Umbilical cord (tissue), 2 donors: Measurements from ENCODE around the gene IGSF21. TPM values are rescaled to one million over a fixed set of nuclear protein-coding genes. Genes with fewer than 3 reads are reported as not detected.
A peak's percentile ranks its signal among the peaks of the same experiment; 100 is the strongest.

Experiments
- DNase-seq: peaks from one replicate; pipeline ENCODE4 v3.0.0-alpha.2; 2015; ENCODE audit warnings: low spot score
- total RNA-seq: library from RNA; depleted of rRNA; stranded (reverse); fragments of >200 nt; gene quantifications from one replicate; pipeline ENCODE4 v1.2.3, GENCODE V29; 2014; ENCODE audit warnings: low replicate concordance; ENCODE audit not compliant: insufficient read depth

IGSF21 gene
- total RNA-seq, 1 donor from 2014 or later: 6.0 TPM

GRCh38 chr1:18257778-18258177 is 150.2 kb downstream of the IGSF21 start:
- no peak for DNase-seq

- no peak for DNase-seq
Observed at GRCh38 chr1:18261891-18262290, 154.3 kb downstream of the IGSF21 start.

GRCh38 chr1:18262726-18263125 is 155.1 kb downstream of the IGSF21 start:
- DNase-seq: no peak

- DNase-seq: no peak
Observed at GRCh38 chr1:18263547-18264120, 156.0 kb downstream of the IGSF21 start.

- no peak for DNase-seq
Observed at GRCh38 chr1:18264450-18265039, 156.9 kb downstream of the IGSF21 start.

- no peak for DNase-seq
Observed at GRCh38 chr1:18265641-18266040, 158.0 kb downstream of the IGSF21 start.

- no peak for DNase-seq
Observed at GRCh38 chr1:18266391-18266790, 158.8 kb downstream of the IGSF21 start.

- DNase-seq: no peak
Observed at GRCh38 chr1:18271336-18271735, 163.7 kb downstream of the IGSF21 start.

GRCh38 chr1:18278946-18279345 is 171.3 kb downstream of the IGSF21 start:
- DNase-seq: peak; percentile 5

GRCh38 chr1:18279351-18280074 is 171.9 kb downstream of the IGSF21 start:
- DNase-seq: no peak

GRCh38 chr1:18280956-18281355 is 173.4 kb downstream of the IGSF21 start:
- no peak for DNase-seq

GRCh38 chr1:18282851-18283600 is 175.4 kb downstream of the IGSF21 start:
- no peak for DNase-seq

- DNase-seq: no peak
Observed at GRCh38 chr1:18283601-18284385, 176.2 kb downstream of the IGSF21 start.

- no peak for DNase-seq
Observed at GRCh38 chr1:18284805-18285537, 177.4 kb downstream of the IGSF21 start.

- no peak for DNase-seq
Observed at GRCh38 chr1:18285538-18285924, 177.9 kb downstream of the IGSF21 start.

- DNase-seq: peak; percentile 4
Observed at GRCh38 chr1:18288722-18289121, 181.1 kb downstream of the IGSF21 start.

- no peak for DNase-seq
Observed at GRCh38 chr1:18289597-18289996, 182.0 kb downstream of the IGSF21 start.

GRCh38 chr1:18290740-18291412 is 183.3 kb downstream of the IGSF21 start:
- DNase-seq: peak; percentile 3

GRCh38 chr1:18292531-18292930 is 184.9 kb downstream of the IGSF21 start:
- no peak for DNase-seq

GRCh38 chr1:18293291-18293690 is 185.7 kb downstream of the IGSF21 start:
- DNase-seq: no peak
